DMS79 treated with DMSO at 0.1 percent for 48 hours (cell line): ENCODE measurements around the gene CD34.

ENCODE experiments used
- DNase-seq: peaks from one replicate; lab custom pipeline; 2025; lab: John Stamatoyannopoulos, UW

Gene CD34

DNA sequence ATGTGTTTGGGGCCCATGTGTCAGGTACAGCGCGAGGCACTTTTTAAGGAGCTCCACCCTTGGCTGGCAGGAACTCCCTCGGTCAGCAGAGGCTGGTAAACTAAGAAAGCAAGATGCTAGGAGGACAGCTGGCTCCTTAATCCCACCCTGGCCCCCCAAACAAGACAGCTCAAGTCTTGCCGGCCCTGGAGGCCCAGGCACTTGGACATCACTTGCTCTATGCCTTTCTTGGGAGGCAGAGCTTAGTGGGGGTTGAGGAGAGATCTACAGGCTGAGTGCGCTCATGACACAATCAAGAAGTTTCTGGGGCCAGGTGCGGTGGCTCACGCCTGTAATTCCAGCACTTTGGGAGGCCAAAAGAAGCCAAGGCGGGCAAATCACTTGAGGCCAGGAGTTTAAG, 78.1 kb downstream of the CD34 start:
- DNase-seq = no peak

DNA sequence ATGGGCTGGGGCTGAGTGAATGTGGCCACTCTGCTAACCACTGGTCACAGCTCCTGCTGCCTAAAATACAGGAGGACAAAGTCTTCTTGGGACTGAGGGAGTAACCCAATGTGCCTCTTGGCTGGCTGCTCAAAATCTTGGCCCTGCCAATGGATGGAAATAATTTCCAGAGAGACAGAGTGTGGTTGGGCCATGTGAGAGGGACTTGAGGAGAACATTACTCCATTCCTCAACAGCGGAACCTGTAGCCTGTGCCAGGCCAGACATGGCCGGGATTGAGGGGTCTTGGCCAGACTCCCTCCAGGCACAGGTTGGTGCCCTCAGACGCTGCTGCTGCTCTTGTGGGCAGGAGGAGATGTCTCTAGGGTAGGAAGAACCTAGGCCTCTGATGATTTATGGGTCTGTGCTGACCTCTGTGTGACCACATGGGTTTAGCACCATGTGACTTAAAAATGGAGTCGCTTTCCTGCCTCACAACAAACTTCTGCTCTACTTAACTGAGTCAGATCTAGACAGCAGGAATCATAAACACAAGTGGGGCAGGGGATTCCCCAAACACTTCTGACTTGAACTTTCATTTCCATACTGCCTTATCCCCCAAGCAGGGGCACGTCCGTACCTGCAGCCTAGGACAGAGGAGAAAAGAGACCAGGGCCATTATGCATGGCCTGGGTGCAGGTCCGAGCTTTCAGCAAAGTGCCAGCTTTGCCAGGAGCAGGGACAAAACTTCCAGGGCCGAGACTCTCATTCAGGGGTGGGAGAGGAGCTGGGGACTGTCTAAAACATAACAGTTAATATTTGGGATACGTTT, 79.2 kb downstream of the CD34 start:
- DNase-seq = no peak
